ENCODE data around the gene TRIB2. TPM values are rescaled to one million over a fixed set of nuclear protein-coding genes. Genes with fewer than 3 reads are reported as not detected.

Gene TRIB2
- total RNA-seq, 4 donors from 2014 or later = 12.6 to 18.5 (median 15.9) TPM

DNA sequence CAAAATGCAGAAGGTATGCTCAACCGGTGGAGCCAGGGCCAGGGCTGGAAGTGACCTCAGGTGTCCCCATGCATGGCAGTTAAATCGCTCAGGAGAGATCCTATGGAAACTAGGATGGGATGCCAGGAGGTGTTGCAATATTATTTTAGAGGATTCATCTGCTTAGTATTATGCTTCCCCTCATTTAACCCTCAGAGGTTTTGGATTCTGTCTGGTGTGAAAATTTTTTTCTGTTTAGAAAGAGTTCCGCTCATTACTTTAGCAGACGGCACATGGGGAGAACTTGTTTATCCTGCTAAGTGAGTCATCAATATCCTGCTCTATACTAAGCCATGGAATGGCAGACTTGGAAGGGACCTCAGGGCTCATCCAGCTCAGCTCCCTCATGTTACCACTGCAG, 42.5 kb downstream of the TRIB2 start:
- intact Hi-C loops (cut with DNase I; ENCODE audit: low total_unique reads) (no loop called here), in situ Hi-C loops (cut with MboI; ENCODE audit: low sequenced_read_pairs in 4 of 4) (no loop called here)
- TF ChIP-seq POLR2A (IDR thresholded peaks at IDR 0.05) = no peak
- TF ChIP-seq, protein P1, sequence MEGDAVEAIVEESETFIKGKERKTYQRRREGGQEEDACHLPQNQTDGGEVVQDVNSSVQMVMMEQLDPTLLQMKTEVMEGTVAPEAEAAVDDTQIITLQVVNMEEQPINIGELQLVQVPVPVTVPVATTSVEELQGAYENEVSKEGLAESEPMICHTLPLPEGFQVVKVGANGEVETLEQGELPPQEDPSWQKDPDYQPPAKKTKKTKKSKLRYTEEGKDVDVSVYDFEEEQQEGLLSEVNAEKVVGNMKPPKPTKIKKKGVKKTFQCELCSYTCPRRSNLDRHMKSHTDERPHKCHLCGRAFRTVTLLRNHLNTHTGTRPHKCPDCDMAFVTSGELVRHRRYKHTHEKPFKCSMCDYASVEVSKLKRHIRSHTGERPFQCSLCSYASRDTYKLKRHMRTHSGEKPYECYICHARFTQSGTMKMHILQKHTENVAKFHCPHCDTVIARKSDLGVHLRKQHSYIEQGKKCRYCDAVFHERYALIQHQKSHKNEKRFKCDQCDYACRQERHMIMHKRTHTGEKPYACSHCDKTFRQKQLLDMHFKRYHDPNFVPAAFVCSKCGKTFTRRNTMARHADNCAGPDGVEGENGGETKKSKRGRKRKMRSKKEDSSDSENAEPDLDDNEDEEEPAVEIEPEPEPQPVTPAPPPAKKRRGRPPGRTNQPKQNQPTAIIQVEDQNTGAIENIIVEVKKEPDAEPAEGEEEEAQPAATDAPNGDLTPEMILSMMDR (IDR thresholded peaks at IDR 0.05 in 4 of 5, conservative IDR thresholded peaks at IDR 0.05 in 1 of 5) = no peak
- H3K27me3 ChIP-seq = no peaks in the 10 kb centered on the region
- H3K27ac ChIP-seq = peak overlapping the region; percentile 22 to 53 (median 46)
- H3K9me3 ChIP-seq = no peaks in the 10 kb centered on the region
- H3K4me3 ChIP-seq = no peak overlapping the region
- no peak for DNase-seq
- ATAC-seq = peak; percentile 66 to 80
- no peaks in the 10 kb centered on the region for H3K36me3 ChIP-seq
- H3K4me1 ChIP-seq = peaks cover 9 to 17% of the 10 kb centered on the region in 2 donors

DNA sequence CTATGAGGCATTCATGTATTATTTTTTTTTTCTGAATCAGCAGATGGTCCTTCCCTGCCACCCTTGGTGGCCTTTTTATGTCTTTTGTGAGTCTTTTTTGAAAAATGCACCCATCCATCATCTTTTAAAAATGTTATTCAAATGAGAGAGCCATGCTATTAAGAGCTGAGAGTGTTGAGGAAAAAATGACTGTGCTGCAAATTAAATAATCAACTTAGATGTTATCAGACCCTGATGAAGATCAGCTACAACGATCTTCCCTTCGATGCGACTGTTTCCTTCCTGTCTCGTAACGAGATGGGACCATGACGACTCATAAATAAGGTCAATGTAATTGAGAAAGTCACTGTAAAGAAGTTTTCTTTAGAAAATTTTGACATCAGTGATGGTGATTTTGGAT, 44.4 kb downstream of the TRIB2 start:
- intact Hi-C loops (cut with DNase I; ENCODE audit: low total_unique reads) = no loop called here

DNA sequence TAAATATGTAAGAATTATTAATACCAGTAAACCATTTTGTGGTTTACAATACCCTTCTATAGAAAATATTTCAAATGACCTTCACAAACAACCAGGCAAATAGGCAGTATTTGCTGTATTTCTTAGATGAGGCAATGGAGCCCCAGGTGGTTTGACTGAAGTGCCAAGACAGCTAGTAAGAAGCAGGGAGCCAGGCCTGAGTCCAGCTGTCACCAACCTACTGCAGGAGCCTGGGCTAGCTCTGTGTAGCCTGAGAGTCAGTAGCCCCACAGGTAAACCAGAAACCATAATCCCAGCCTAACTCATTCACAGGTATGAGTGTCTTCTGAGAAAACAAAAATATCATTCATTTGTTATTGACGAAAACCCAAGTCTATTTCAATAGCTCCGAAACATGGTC, 45.6 kb downstream of the TRIB2 start:
- ATAC-seq (no peak), DNase-seq (peak in 1 of 2 donors; percentile 19)
- no peak overlapping the region for H3K27ac ChIP-seq
- H3K4me1 ChIP-seq = peaks cover 7 to 9% of the 10 kb centered on the region in 2 donors
- intact Hi-C loops (cut with DNase I; ENCODE audit: low total_unique reads) (no loop called here), in situ Hi-C loops (cut with MboI; ENCODE audit: low sequenced_read_pairs in 4 of 4) (no loop called here)
- no peaks in the 10 kb centered on the region for H3K36me3 ChIP-seq
- no peaks in the 10 kb centered on the region for H3K9me3 ChIP-seq
- TF ChIP-seq POLR2A (IDR thresholded peaks at IDR 0.05) = no peak
- TF ChIP-seq, protein P1 (IDR thresholded peaks at IDR 0.05 in 4 of 5, conservative IDR thresholded peaks at IDR 0.05 in 1 of 5) = no peak
- no peaks in the 10 kb centered on the region for H3K27me3 ChIP-seq
- no peak overlapping the region for H3K4me3 ChIP-seq

More for the DNA sequence above, 44.4 kb downstream of the TRIB2 start:
- TF ChIP-seq POLR2A (IDR thresholded peaks at IDR 0.05) = no peak
- TF ChIP-seq, protein P1 (IDR thresholded peaks at IDR 0.05 in 4 of 5, conservative IDR thresholded peaks at IDR 0.05 in 1 of 5) = no peak
- no peaks in the 10 kb centered on the region for H3K36me3 ChIP-seq
- H3K4me3 ChIP-seq = no peak overlapping the region
- ATAC-seq = no peak
- H3K9me3 ChIP-seq = no peaks in the 10 kb centered on the region
- in situ Hi-C loops (cut with MboI; ENCODE audit: low sequenced_read_pairs in 4 of 4) = no loop called here
- no peak for DNase-seq
- H3K4me1 ChIP-seq = peaks cover 7 to 9% of the 10 kb centered on the region in 2 donors
- H3K27me3 ChIP-seq = no peaks in the 10 kb centered on the region
- no peak overlapping the region for H3K27ac ChIP-seq

DNA sequence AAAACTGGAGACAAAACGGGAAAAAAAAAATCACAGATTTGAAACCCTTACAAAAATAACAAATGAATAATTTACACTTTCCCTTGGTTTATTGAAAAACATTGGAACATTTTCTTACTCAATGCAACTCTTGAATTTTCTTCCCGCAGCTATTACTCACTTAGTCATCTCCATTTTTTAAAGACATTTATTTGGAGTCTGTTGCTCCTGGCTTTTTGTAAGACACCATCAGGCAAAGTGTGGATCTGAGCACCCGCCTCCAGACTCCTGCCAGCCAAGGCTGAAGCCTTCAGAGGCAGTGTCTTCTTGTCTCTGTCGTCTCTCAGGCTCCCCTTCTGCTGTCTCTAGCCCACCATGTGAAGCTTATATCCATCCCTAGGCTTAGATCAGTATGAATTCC, 46.2 kb downstream of the TRIB2 start:
- H3K9me3 ChIP-seq = no peaks in the 10 kb centered on the region
- TF ChIP-seq, protein P1 (IDR thresholded peaks at IDR 0.05 in 4 of 5, conservative IDR thresholded peaks at IDR 0.05 in 1 of 5) = no peak
- TF ChIP-seq POLR2A (IDR thresholded peaks at IDR 0.05) = no peak
- H3K27me3 ChIP-seq = no peaks in the 10 kb centered on the region
- no peak overlapping the region for H3K27ac ChIP-seq
- ATAC-seq (no peak), DNase-seq (no peak)
- H3K4me3 ChIP-seq = no peak overlapping the region
- H3K4me1 ChIP-seq = peaks cover 7 to 9% of the 10 kb centered on the region in 2 donors
- intact Hi-C loops (cut with DNase I; ENCODE audit: low total_unique reads) = no loop called here
- no peaks in the 10 kb centered on the region for H3K36me3 ChIP-seq
- in situ Hi-C loops (cut with MboI; ENCODE audit: low sequenced_read_pairs in 4 of 4) = no loop called here

DNA sequence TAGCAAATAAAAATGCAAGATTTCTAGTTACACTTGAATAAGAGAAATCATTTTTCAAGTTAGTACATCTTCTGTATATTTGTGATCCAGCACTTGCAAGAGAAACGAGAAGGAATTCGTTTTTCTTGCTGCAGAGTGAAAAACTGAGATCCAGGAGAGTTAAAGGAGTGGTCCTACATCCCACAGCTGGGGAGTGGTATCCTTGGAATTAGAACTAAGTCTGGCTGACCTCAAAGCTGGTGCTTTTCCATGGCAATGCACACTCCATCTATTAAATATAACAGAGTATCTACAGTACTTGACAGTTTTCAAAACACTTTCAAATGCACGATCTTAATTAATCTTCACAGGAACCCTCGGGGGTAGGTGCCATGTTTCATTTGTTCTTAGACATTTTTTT, 46.8 kb downstream of the TRIB2 start:
- TF ChIP-seq, protein P1 (IDR thresholded peaks at IDR 0.05 in 4 of 5, conservative IDR thresholded peaks at IDR 0.05 in 1 of 5) = no peak
- TF ChIP-seq POLR2A (IDR thresholded peaks at IDR 0.05) = no peak
- intact Hi-C loops (cut with DNase I; ENCODE audit: low total_unique reads) (no loop called here), in situ Hi-C loops (cut with MboI; ENCODE audit: low sequenced_read_pairs in 4 of 4) (no loop called here)
- Histone ChIP-seq H3K36me3 (no peaks in the 10 kb centered on the region), H3K9me3 (no peaks in the 10 kb centered on the region), H3K27ac (no peak overlapping the region), H3K4me3 (no peak overlapping the region), H3K4me1 (peaks cover 7 to 9% of the 10 kb centered on the region in 2 donors), H3K27me3 (no peaks in the 10 kb centered on the region)
- no peak for DNase-seq
- ATAC-seq = no peak
